Measurements from ENCODE around the gene RPS3.
"Not testable (repeated sequence)": the region's sequence is repeated elsewhere in the genome, so short reads cannot be mapped to it uniquely, and the experiment has no call there.

The RPS3 gene

DNA sequence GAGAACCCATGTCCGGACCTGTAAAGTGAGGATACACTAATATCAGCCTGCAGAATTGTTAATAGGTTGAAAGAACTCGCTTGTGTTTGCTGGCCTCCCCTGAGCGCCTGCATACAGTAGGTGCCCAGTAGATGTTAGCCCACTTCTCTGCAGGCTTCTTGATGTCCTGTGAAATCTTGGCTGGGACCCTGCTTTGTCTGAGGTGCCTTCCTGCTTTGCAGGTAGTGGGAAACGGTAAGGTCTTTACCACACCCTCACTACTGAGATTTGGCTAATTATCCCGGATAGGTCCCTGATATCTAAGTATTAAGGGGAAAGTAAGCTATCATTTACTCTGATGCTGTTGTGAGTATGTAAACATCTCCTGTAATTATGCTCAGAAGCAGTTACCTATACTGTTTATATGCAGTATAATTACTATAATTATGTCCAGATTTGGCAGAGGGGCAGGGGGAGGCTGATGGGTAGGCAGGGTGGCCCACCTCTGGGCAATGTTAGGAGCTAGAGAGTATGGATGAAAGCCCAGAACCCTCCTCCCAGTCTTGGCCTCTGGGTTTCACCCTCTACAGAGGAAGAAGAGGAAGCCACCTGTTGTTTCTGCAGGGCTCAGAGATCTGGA lies 46.6 kb upstream of the RPS3 start:
- TF ChIP-seq, protein P1, sequence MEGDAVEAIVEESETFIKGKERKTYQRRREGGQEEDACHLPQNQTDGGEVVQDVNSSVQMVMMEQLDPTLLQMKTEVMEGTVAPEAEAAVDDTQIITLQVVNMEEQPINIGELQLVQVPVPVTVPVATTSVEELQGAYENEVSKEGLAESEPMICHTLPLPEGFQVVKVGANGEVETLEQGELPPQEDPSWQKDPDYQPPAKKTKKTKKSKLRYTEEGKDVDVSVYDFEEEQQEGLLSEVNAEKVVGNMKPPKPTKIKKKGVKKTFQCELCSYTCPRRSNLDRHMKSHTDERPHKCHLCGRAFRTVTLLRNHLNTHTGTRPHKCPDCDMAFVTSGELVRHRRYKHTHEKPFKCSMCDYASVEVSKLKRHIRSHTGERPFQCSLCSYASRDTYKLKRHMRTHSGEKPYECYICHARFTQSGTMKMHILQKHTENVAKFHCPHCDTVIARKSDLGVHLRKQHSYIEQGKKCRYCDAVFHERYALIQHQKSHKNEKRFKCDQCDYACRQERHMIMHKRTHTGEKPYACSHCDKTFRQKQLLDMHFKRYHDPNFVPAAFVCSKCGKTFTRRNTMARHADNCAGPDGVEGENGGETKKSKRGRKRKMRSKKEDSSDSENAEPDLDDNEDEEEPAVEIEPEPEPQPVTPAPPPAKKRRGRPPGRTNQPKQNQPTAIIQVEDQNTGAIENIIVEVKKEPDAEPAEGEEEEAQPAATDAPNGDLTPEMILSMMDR (IDR thresholded peaks at IDR 0.05; ENCODE audit: extremely low read depth, missing control alignments) = no peak
- DNase-seq (ENCODE audit: low spot score) = peak; percentile 34

- TF ChIP-seq, protein P1 (IDR thresholded peaks at IDR 0.05; ENCODE audit: extremely low read depth, missing control alignments) = no peak
- no peak for DNase-seq (ENCODE audit: low spot score)
Observed at GRCh38 chr11:75355051-75355450, 44.3 kb upstream of the RPS3 start.

- no peak for DNase-seq (ENCODE audit: low spot score)
- TF ChIP-seq, protein P1 (IDR thresholded peaks at IDR 0.05; ENCODE audit: extremely low read depth, missing control alignments) = no peak
Observed at GRCh38 chr11:75356613-75357012, 42.7 kb upstream of the RPS3 start.

GRCh38 chr11:75362285-75362684 lies 37.0 kb upstream of the RPS3 start:
- not testable (repeated sequence) for DNase-seq (ENCODE audit: low spot score)

- TF ChIP-seq, protein P1 (IDR thresholded peaks at IDR 0.05; ENCODE audit: extremely low read depth, missing control alignments) = no peak
- DNase-seq (ENCODE audit: low spot score) = no peak
Observed at GRCh38 chr11:75365711-75366181, 33.6 kb upstream of the RPS3 start.

- not testable (repeated sequence) for DNase-seq (ENCODE audit: low spot score)
Observed at GRCh38 chr11:75366826-75367225, 32.5 kb upstream of the RPS3 start.

DNA sequence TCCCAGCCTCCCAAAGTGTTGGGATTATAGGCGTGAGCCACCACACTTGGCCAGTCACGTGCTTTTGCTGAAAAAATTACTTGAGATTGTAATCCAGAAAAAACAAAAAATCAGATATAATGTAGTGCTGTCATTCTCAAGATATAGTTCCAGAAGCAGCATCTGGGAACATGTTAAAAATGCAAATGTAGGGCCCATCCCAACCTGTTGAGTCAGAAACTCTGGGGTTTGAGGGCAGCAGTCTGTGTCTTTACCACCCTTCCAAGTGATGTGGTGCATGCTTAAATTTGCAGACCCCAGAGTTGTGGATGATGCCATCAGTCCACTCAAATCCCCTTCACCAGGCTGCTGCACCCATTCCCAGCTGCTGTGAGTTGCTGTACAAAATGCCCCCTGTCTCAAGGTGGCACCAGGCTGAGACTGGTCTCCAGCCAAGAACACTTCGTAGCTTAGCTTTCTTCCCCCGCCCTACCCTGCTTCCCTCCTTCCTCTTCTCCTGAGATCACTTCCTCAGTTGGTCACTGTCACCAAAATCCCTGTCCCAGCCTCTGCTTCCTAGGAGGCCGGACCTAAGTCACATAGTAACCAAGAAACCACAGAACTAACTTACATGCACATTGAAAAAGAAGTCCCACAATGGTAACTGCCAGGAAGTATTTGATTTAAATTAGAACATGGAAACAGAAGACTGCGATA lies 29.6 kb upstream of the RPS3 start:
- TF ChIP-seq, protein P1 (IDR thresholded peaks at IDR 0.05; ENCODE audit: extremely low read depth, missing control alignments) = no peak

DNA sequence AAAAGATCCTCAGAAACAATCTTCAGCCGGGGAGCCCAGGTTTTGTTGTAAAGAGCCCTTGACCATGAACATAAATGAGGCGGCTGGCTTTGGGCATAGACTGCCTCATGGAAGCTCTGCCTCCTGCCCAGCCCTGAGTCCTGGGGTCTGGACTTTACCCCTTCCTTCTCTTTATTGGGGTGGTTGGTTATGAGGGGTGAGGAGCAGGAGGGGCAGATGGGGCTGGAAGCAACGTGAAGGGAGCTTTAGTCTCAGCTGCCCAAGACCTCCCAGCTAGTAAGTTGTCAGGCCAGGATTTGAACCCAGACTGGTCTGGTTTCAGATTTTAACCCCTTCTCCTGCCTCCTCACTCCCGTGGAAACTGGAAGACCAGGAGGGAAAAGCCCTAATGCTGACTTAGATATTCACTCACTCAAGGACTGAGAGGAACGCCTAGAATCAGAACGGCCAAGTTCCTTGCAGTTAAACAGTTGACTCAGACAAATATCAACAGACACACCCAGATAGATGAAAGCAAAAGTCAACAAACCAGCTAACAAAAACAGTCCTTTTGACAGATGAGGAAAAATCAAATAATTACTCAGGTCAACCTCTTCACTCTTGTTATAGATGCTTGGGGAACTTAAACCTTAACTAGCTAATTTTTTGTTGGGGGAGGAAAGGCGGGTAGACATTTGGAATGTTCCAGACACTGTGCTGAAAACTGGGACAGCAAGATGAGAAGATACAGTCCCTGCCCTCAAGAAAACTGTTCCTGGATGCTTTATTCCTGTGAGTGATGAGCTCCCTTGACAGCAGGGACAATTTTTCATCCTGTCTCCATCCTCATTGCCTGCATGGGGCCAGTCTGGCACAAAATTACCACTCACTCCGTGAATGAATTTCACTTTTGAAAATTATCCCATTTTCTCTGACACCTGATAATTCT lies 27.1 kb upstream of the RPS3 start:
- no peak for DNase-seq (ENCODE audit: low spot score)
- TF ChIP-seq, protein P1 (IDR thresholded peaks at IDR 0.05; ENCODE audit: extremely low read depth, missing control alignments) = no peak

More for the DNA sequence above, 29.6 kb upstream of the RPS3 start:
- DNase-seq (ENCODE audit: low spot score) = no peak
